HEK293 (cell line): Measurements from ENCODE around the gene RHOJ.

Experiments used
- CTCF ChIA-PET: fragments of 350-600 bp; formaldehyde crosslinking; extraction: SDS; loops from one replicate; lab custom pipeline; 2021; ENCODE audit warnings: antibody characterized with exemption; lab: Yijun Ruan, JAX
- POLR2A ChIA-PET: fragments of 300-600 bp; formaldehyde crosslinking; extraction: SDS; loops from one replicate; lab custom pipeline; 2020; ENCODE audit warnings: antibody characterized with exemption, inconsistent platforms; lab: Yijun Ruan, JAX
- H3K27ac ChIP-seq: fragments of 200-500 bp; sonication (Bioruptor generic); 2 replicates; pipeline ENCODE4 v1.5.1; 2014; ENCODE audit warnings: low read depth, low read length, control low read depth, inconsistent platforms; ENCODE audit errors: extremely low read depth
- H3K36me3 ChIP-seq, 2 experiments: fragments of 200-500 bp in 1 of 2; sonication (Bioruptor generic) in 1 of 2; 1 replicate in 1 of 2; 2 replicates in 1 of 2; pipeline ENCODE4 v1.5.1; 2014 to 2017; ENCODE audit warnings: inconsistent platforms in 2 of 2, low read length in 2 of 2; ENCODE audit not compliant: control insufficient read depth in 2 of 2, insufficient read depth in 1 of 2
- H3K4me1 ChIP-seq: fragments of 200-500 bp; sonication (Bioruptor generic); 2 replicates; pipeline ENCODE4 v1.5.1; 2014; ENCODE audit warnings: mild to moderate bottlenecking, low read length, inconsistent platforms; ENCODE audit not compliant: control insufficient read depth, insufficient read depth
- H3K4me3 ChIP-seq: 2 replicates; pipeline ENCODE4 v1.5.1; 2011; ENCODE audit warnings: low read depth, mild to moderate bottlenecking, control low read depth, low read length, moderate library complexity
- H3K9me3 ChIP-seq: fragments of 200-500 bp; sonication (Bioruptor generic); 2 replicates; pipeline ENCODE4 v1.5.1; 2014; ENCODE audit warnings: low read depth, low read length, inconsistent platforms; ENCODE audit not compliant: control insufficient read depth, insufficient read depth
- HOXA7 ChIP-seq: sonication (generic); formaldehyde crosslinking; IDR thresholded peaks from 2 replicates; pipeline ENCODE4 v1.8.1; 2022; ENCODE audit warnings: missing genetic modification reagents, borderline replicate concordance
- KLF10 ChIP-seq: fragments of 450-650 bp; IDR thresholded peaks from 2 replicates; pipeline ENCODE4 v1.5.1; 2018; ENCODE audit warnings: missing biosample characterization, mild to moderate bottlenecking, missing genetic modification characterization
- ZBTB17 ChIP-seq: fragments of 450-650 bp; formaldehyde crosslinking; IDR thresholded peaks from 2 replicates; pipeline ENCODE4 v1.5.1; 2016; ENCODE audit warnings: missing biosample characterization, missing genetic modification characterization
- ZBTB20 ChIP-seq: fragments of 450-650 bp; formaldehyde crosslinking; IDR thresholded peaks from 2 replicates; pipeline ENCODE4 v1.5.1; 2016; ENCODE audit warnings: missing biosample characterization, missing genetic modification characterization
- ZNF221 ChIP-seq: fragments of 450-650 bp; formaldehyde crosslinking; IDR thresholded peaks from 2 replicates; pipeline ENCODE4 v1.5.1; 2017; ENCODE audit warnings: missing biosample characterization, missing genetic modification characterization, borderline replicate concordance
- ZNF239 ChIP-seq: fragments of 450-650 bp; formaldehyde crosslinking; IDR thresholded peaks from 2 replicates; pipeline ENCODE4 v1.5.1; 2016; ENCODE audit warnings: missing biosample characterization, missing genetic modification characterization
- ZNF274 ChIP-seq, 2 experiments: fragments of 200-500 bp in 1 of 2; fragments of 450-650 bp in 1 of 2; sonication (Bioruptor generic) in 1 of 2; formaldehyde crosslinking in 1 of 2; IDR thresholded peaks; 2 replicates each; pipeline versions ENCODE4 v1.5.1 to v1.6.1; 2014 to 2016; ENCODE audit warnings: borderline replicate concordance in 1 of 2, inconsistent platforms in 1 of 2, low read length in 1 of 2, missing biosample characterization in 1 of 2, missing genetic modification characterization in 1 of 2
- ZNF324 ChIP-seq: fragments of 450-650 bp; formaldehyde crosslinking; IDR thresholded peaks from 2 replicates; pipeline ENCODE4 v1.5.1; 2016; ENCODE audit warnings: missing biosample characterization, missing genetic modification characterization
- ZNF596 ChIP-seq: fragments of 450-650 bp; IDR thresholded peaks from 2 replicates; pipeline ENCODE4 v1.5.0; 2018; ENCODE audit warnings: missing biosample characterization, mild to moderate bottlenecking, missing genetic modification characterization, moderate library complexity
- ZNF629 ChIP-seq: fragments of 450-650 bp; formaldehyde crosslinking; IDR thresholded peaks from 2 replicates; pipeline ENCODE4 v1.5.1; 2017; ENCODE audit warnings: missing biosample characterization, missing genetic modification characterization
- ZNF747 ChIP-seq: fragments of 450-650 bp; formaldehyde crosslinking; IDR thresholded peaks from 2 replicates; pipeline ENCODE4 v1.5.1; 2016; ENCODE audit warnings: missing biosample characterization, missing genetic modification characterization
- TF ChIP-seq, protein P1 (sequence below): fragments of 450-650 bp; formaldehyde crosslinking; IDR thresholded peaks from 2 replicates; pipeline ENCODE4 v1.5.1; 2016; ENCODE audit warnings: missing biosample characterization, missing genetic modification characterization
- TF ChIP-seq, protein P2 (sequence below): fragments of 450-650 bp; formaldehyde crosslinking; IDR thresholded peaks from 2 replicates; pipeline ENCODE4 v1.5.1; 2016; ENCODE audit warnings: missing biosample characterization, missing genetic modification characterization
- TF ChIP-seq, protein P3 (sequence below): fragments of 450-650 bp; formaldehyde crosslinking; IDR thresholded peaks from 2 replicates; pipeline ENCODE4 v1.5.1; 2016; ENCODE audit warnings: missing biosample characterization, missing genetic modification characterization, borderline replicate concordance

RHOJ gene

DNA sequence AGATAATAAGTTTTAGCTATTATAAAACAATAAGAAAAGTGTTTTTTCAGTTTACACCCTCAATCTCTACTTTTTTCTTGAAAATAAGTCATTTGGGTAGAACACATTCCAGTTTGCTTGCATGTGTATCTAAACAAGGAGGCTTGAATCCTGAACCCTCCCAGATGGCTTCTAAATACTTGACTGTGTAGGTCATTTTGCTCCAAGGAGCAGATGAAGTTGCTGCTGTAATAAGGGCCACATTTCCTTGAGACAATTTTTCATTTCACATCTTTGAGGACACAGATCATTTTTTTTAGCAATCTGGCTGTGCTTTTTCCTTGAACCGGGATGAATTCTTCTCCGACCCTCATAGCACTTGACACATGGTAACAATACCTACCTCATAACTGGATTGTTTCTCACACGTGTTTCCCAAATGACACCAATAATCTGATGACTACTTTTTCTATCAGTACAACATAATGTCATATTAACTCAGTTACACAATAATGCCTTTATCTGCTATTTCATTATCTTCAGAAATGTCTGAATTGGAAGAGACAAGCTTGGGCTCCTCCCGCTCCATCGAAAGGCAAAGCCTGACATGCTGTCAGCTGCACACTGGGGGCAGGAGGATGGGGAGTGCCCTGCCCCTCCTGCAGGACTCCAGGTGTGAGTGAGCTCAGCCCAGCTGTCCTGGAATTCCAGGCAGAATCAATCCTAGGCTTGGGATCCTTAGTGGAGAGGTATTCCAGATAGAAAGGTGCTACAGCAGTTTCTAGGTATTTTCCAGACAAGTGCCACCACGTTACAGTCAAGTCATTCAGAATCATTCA, 83.6 kb downstream of the RHOJ start:
- H3K9me3 ChIP-seq = no peaks in the 10 kb centered on the region
- TF ChIP-seq ZBTB17 (tag by site-specific recombination) (no peak), ZNF747 (tag by site-specific recombination) (no peak), HOXA7 (CRISPR knock-in tag) (no peak), ZNF221 (no peak), ZNF324 (no peak), ZNF239 (tag by site-specific recombination) (no peak), ZNF274 (IDR thresholded peaks at IDR 0.05; ENCODE audit: low read length) (no peak), ZNF274 (tag by site-specific recombination; IDR thresholded peaks at IDR 0.05; ENCODE audit: borderline replicate concordance) (no peak), ZBTB20 (tag by site-specific recombination) (no peak)
- TF ChIP-seq, protein P1, sequence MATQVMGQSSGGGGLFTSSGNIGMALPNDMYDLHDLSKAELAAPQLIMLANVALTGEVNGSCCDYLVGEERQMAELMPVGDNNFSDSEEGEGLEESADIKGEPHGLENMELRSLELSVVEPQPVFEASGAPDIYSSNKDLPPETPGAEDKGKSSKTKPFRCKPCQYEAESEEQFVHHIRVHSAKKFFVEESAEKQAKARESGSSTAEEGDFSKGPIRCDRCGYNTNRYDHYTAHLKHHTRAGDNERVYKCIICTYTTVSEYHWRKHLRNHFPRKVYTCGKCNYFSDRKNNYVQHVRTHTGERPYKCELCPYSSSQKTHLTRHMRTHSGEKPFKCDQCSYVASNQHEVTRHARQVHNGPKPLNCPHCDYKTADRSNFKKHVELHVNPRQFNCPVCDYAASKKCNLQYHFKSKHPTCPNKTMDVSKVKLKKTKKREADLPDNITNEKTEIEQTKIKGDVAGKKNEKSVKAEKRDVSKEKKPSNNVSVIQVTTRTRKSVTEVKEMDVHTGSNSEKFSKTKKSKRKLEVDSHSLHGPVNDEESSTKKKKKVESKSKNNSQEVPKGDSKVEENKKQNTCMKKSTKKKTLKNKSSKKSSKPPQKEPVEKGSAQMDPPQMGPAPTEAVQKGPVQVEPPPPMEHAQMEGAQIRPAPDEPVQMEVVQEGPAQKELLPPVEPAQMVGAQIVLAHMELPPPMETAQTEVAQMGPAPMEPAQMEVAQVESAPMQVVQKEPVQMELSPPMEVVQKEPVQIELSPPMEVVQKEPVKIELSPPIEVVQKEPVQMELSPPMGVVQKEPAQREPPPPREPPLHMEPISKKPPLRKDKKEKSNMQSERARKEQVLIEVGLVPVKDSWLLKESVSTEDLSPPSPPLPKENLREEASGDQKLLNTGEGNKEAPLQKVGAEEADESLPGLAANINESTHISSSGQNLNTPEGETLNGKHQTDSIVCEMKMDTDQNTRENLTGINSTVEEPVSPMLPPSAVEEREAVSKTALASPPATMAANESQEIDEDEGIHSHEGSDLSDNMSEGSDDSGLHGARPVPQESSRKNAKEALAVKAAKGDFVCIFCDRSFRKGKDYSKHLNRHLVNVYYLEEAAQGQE = no peak
- no peak overlapping the region for H3K27ac ChIP-seq
- H3K36me3 ChIP-seq = no peaks in the 10 kb centered on the region
- H3K4me3 ChIP-seq = no peak overlapping the region
- ChIA-PET CTCF (interaction anchor here (1.0 kb wide), 1 partner anchor 1109 kb away, joined by 4 read pairs; no protein-coding TSS in a partner anchor), POLR2A (no interaction called here)
- peaks cover 5% of the 10 kb centered on the region; the same call in 1 of the 2 replicates for H3K4me1 ChIP-seq

DNA sequence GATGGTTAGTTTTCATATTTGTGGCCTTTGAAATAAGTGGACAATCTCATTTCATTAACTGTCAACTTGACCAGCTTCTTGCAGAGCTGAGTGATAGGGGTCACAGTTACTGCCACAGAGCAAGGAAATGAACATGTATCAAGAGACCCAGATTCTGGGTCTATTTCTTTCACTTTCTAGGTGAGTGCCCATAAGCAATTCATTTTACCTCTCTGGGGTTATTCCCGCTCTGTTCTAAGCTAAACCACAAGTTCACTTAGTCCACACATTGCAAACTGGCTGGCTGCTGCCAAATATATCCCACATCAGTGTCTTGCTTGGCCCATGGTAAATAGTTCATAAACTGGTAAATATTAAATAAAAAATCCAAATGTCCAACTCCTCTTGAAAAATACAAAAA, 84.6 kb downstream of the RHOJ start:
- Histone ChIP-seq H3K4me1 (peaks cover 5% of the 10 kb centered on the region; the same call in 1 of the 2 replicates), H3K36me3 (no peaks in the 10 kb centered on the region), H3K9me3 (no peaks in the 10 kb centered on the region), H3K27ac (no peak overlapping the region), H3K4me3 (no peak overlapping the region)
- CTCF ChIA-PET = interaction anchor here (0.6 kb wide), 1 partner anchor 17 kb away, joined by 3 read pairs; no protein-coding TSS in a partner anchor
- TF ChIP-seq KLF10 (tag by site-specific recombination) (no peak), ZNF596 (tag by site-specific recombination) (no peak), ZNF629 (tag by site-specific recombination) (no peak)
- TF ChIP-seq, protein P2, sequence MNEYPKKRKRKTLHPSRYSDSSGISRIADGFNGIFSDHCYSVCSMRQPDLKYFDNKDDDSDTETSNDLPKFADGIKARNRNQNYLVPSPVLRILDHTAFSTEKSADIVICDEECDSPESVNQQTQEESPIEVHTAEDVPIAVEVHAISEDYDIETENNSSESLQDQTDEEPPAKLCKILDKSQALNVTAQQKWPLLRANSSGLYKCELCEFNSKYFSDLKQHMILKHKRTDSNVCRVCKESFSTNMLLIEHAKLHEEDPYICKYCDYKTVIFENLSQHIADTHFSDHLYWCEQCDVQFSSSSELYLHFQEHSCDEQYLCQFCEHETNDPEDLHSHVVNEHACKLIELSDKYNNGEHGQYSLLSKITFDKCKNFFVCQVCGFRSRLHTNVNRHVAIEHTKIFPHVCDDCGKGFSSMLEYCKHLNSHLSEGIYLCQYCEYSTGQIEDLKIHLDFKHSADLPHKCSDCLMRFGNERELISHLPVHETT = no peak
- TF ChIP-seq, protein P3, sequence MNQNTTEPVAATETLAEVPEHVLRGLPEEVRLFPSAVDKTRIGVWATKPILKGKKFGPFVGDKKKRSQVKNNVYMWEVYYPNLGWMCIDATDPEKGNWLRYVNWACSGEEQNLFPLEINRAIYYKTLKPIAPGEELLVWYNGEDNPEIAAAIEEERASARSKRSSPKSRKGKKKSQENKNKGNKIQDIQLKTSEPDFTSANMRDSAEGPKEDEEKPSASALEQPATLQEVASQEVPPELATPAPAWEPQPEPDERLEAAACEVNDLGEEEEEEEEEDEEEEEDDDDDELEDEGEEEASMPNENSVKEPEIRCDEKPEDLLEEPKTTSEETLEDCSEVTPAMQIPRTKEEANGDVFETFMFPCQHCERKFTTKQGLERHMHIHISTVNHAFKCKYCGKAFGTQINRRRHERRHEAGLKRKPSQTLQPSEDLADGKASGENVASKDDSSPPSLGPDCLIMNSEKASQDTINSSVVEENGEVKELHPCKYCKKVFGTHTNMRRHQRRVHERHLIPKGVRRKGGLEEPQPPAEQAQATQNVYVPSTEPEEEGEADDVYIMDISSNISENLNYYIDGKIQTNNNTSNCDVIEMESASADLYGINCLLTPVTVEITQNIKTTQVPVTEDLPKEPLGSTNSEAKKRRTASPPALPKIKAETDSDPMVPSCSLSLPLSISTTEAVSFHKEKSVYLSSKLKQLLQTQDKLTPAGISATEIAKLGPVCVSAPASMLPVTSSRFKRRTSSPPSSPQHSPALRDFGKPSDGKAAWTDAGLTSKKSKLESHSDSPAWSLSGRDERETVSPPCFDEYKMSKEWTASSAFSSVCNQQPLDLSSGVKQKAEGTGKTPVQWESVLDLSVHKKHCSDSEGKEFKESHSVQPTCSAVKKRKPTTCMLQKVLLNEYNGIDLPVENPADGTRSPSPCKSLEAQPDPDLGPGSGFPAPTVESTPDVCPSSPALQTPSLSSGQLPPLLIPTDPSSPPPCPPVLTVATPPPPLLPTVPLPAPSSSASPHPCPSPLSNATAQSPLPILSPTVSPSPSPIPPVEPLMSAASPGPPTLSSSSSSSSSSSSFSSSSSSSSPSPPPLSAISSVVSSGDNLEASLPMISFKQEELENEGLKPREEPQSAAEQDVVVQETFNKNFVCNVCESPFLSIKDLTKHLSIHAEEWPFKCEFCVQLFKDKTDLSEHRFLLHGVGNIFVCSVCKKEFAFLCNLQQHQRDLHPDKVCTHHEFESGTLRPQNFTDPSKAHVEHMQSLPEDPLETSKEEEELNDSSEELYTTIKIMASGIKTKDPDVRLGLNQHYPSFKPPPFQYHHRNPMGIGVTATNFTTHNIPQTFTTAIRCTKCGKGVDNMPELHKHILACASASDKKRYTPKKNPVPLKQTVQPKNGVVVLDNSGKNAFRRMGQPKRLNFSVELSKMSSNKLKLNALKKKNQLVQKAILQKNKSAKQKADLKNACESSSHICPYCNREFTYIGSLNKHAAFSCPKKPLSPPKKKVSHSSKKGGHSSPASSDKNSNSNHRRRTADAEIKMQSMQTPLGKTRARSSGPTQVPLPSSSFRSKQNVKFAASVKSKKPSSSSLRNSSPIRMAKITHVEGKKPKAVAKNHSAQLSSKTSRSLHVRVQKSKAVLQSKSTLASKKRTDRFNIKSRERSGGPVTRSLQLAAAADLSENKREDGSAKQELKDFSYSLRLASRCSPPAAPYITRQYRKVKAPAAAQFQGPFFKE (tag by site-specific recombination) = no peak
- POLR2A ChIA-PET = no interaction called here
